SKM-1 (cell line): ENCODE data around the gene SH3YL1.

Source experiments
- DNase-seq: peaks from one replicate; lab custom pipeline; 2025; ENCODE audit not compliant: unreplicated experiment; lab: John Stamatoyannopoulos, UW

SH3YL1 gene, protein sequence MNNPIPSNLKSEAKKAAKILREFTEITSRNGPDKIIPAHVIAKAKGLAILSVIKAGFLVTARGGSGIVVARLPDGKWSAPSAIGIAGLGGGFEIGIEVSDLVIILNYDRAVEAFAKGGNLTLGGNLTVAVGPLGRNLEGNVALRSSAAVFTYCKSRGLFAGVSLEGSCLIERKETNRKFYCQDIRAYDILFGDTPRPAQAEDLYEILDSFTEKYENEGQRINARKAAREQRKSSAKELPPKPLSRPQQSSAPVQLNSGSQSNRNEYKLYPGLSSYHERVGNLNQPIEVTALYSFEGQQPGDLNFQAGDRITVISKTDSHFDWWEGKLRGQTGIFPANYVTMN

DNA sequence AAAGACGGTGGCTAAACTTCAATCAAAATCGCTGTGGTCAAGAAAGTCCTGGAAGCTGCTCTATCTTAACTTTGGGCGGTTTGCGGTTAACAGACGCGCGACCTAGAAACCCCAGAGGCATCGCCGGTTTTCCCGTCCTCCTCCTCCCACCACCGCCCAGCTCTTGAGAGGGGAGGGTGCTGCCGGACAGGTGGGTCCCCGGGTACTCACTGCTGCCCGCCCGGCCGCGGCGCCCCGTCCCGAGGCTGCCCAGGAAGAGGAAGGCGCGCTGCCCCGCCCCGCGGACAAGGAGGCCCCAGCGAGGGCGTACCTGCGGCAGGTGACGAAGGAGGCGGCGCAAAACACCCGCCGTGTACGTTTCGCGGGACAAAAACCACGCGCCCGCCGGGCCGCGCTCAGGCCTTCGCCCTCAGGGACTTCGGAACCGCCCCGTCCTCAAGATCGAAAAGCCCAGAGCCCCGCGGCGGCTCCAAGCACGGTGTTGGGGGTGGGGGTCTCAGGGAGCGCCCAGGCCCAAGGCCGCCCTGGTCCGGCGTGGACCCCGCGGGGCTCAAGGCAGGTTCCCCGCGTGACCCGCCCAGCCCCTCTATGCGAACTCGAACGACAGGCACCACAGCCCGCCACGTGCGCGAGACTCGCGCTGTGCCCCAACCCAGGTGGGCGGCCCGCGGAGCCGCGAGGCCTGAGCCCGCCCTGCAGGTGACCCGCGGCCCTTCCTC, at the start of gene SH3YL1:
Gene SH3YL1, minus strand, starts transcription at position 259 of the 719 bp plus-strand sequence. Its CDS starts 48 bp downstream, at position 211.
- DNase-seq, result no peak

DNA sequence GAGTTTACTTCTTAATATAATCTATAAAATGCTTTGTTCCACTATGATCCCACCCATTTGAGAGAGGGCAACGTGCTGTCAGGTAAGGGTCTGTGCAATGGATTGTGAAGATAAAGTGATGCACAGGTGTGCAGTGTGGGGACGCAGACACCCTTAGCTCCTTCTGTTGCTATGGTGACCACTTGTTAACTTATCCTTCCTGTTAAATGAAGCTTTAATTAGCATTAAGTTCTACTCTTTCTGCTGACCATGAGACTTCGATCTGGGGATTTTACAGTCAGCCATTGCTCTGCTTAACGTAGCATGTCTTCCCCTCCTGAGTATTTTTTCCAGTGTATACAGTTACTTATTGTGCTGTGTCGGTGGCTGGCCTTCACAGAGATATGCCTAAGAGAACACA, 47.2 kb upstream of the SH3YL1 start:
- no peak for DNase-seq

DNA sequence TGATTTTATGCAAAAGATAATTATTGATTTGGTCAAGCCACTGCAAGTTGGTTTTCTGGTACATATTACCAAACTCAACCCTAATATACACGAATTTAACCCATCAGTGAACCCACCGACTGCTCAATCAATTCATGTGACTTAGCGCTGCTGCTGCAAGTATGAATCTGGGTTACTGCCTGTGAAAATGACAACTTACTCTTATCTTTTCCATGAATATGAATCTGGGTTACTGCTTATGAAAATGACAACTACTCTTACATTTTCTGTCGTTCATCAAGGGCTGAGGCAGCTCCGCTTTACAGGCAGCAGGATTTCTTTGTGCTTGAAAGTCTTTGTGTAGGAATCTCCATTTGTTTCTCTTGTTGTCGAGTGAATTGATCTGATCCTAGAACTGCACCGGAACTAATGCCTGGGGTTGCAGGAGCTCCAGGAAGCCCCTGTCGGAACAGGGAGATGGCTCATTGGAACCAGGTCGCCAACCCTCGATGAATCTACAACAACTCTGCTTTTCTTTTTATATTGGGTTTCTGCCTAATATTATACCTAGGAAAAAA, 46.2 kb upstream of the SH3YL1 start:
- no peak for DNase-seq

DNA sequence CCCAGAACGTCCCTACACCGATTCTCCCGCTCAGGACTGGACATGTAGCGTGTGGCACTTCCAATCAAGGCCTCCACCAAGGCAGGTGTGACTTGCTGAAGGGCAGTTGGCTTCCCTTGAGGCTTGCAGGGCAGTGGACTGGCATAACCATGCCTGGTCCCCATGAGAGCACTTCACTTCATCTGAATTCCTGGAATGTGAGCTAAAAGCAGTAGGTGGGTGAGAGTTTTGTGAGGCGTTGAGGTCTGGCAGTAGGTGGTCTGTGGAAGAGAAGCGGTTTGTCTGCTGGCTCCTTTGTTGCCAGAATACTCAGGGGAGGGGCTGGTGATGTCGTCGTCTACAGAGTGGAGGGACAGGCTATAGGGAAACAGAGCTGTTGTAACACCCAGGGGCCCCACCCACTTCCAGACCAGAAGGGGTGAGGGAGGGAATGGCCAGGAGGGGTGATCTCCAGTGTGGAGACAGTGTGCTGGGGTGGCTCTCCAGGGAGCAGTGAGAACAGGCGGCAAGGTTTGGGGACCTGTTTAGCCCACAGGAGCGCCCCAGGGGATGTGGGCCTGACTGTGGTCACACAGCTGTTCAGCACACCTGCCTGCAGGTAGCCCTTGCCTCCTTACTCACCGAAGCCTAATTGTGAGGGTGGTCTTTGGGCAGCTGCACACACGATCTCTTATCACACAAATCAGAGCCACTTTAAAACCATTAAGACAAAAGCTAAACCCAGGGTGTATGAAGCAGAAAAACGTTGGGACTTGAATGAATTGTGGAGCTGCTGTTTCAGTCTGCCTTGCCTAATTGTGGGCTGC, 45.5 kb upstream of the SH3YL1 start:
- no peak for DNase-seq

DNA sequence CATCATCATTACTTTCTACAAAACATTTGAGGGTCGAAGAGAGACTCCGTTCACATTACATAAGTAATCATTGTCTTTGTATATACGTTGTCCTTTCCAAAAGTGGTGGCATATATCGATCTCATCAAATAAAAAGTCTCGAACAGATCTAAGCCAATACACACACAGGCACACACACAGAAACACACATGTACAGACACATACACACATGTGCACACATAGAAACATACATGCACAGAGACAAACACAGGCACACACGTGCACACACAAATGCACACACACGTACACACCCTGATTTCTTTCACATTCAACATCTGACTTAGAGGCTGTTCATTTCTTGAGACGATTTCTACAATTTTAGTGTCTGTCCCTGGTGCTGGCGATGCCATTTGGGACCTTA, 41.5 kb upstream of the SH3YL1 start:
- DNase-seq, result no peak

DNA sequence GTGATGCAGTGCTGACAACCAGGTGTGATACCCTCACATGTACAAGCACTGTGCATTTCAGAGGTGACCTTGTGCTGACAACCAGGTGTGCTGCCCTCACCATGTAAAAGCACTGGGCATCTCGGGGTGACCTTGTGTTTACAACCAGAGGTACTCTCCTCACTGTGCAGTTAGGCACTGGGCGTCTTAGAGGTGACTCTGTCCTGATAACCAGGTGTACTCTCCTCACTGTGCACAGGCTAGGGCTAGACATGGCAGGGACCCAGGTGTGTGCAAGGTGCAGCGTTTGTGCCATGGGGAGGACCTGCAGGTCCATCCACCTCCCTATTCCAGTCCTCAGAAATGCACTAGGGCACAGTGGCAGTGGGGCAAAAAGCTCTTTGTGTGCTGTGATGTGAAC, 32.5 kb upstream of the SH3YL1 start:
- no peak for DNase-seq

DNA sequence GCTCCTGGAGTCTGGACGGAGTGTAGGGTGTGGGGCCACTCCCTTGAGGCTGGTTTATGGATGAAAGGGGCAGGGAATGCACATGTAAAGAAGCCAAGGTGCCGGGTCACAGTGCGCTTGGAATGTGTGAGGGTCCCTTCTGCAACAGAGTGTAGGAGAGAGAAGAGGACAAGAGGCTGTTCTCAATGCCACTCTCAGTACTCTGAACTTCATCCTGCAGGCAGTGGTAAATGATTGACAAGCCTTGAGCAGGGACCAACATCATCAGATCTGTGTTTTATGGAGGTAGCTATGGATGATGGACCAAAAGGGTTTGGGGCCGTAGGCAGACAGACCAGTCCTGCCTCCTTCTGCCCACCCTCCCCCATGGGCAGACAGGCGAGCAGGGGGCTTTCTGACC, 31.3 kb upstream of the SH3YL1 start:
- no peak for DNase-seq

DNA sequence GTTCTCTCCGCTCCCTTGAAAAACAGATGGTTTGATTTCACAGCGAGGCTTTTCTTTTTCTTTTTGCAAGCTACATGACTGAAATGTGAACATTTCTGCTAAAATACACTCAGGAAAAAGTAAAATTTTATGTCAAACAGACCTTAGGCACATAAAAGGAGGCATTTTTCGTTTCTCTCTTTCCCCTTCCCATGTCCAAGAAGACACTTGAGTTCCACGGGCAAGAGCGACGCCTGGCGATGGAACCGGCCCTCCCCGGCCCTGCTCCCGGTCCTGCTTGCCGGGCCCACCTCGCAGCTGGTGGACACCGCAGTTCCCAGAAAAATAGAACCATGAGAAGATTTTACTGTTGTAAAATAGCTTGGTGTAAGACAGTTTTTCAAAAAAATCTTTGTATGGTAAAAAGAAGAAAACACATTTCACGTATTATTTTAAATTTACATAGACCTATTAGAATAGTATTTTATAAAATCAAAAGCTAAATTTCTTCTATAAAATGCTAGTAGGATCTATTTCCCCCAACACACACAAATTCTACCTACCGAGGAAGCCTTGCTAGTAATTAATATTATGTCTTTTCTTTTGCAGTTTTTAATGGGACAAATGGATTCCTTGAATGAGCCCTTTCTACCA, 26.4 kb upstream of the SH3YL1 start:
- no peak for DNase-seq

DNA sequence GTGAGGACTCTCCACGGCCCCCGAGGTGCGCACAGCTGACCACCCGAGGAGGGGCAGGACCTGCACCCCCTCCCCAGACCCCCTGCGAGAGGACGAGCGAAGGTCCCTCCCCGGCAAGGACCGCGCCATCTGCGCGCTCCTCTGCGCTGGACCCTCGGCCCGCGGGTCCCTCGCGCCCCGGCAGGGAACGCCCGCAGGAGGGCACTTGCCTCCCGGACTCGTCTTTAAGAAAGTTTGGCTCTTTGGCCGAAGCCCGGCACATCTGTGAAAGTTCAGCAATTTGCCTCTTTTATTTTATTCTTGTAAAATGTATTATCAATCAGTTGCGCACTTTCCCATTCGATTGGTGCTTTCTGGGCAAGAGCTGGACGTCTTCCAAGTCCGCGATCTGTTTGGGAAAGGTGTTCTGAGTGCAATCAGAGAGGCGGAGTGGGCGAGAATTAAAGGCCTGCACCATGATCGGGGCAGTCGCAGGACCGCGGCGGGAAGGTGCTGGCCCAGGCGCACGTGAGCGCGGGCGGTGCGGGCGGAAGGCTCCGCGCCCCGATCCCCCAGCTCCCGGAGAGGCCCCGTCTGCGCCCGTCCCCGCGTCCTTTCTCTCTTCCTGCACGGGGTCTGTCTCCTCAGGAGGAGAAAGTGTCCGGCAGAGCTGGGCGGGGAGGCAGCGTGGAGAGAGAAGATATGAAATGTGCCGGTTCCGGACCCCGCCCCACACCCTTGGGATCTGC, 25.7 kb upstream of the SH3YL1 start:
- DNase-seq, result no peak

DNA sequence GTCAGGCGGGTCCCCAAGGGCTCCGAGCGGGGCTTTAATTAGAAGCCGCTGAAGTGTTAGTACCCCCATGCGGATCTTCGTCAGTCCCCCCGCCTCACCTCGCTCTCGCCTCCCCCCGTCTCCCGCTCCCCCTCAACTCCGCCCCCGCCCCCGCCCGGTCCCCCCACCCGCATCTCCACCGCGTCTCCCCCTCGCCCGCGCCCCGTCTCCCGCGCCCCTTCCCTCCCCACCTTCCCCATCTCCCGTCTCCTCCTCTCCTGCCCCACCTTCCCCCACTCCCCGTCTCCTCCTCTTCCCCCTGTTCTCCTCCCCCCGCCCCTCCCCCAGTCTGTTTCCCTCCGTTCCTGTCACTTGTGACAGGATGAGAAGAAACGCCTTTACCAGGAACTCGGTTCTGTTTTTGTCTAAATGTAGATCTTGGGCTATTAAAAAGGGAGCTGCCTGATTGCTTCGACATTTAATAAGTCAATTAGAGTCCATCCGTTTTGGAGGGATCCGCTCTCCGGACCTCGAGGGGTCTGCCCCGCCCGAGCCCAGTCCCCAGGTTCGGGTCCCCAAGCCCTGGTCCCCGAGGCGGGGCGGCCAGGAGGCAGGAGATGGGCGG, 25.0 kb upstream of the SH3YL1 start:
- DNase-seq, result no peak

DNA sequence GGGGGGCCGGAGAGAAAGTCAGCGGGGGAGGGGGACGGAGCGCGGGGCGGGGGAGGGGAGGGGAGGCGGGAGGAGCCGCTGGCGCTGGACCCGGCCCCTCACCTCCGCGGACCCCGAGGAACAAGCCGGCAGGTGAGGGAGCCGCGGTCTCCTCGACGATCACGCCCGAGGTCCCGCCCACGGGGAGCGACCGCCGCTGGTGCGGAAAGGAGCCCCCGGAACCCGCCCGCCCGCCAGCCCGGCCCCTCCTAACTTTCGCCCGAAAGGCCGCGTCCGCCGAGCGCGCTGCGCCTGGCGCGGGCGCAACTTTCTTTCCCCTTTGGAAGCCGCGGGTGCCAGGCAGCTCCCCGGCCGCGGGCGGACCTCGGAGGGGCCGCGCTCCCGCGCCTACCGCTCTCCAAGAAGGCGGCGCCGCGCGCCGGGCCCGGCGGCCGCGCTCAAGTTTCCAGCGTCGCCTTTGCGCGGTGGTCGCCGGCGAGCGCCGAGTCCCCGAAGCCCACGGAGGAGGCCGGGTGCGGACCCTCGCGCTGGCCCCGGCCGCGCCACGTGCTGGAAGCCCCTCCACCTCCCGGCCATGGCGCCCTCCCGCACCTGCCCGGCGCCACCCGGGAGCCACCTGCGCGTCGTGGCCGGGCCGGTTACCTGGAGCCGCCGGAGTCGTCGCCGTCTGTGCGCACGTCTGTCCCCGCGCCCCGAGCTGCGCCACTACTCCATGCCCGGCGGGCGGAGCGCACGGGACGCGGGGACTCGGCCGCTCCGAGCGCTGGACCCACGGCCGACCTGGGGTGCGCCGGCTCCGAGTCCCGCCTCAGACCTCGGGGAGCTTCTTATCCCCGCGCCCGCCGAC, 24.3 kb upstream of the SH3YL1 start, which contains the start of gene ALKAL2:
Gene ALKAL2, minus strand, starts transcription at position 181 of the 847 bp plus-strand sequence. CDS start 256 bp downstream, outside the sequence.
- DNase-seq, result no peak

DNA sequence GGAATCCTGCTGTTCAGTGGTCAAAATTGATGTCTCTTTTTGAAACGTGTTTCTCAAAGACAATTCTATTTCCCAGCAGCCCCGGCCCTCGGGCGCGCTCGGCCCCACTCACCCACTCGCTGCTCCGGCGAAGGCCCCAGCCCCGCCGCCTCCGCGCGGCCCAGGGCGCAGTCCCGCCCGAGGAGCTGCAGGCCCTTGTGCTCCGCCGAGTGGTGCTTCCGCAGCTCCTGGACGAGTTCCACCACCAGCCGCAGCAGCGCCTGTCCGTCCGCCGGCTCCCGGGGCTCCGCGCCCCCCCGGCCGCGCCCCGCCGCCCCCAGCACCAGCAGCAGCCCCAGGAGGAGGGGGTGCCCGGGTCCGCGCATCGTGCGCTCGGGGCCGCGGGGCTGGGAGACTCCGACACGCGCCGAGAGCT, 23.6 kb upstream of the SH3YL1 start:
- no peak for DNase-seq

DNA sequence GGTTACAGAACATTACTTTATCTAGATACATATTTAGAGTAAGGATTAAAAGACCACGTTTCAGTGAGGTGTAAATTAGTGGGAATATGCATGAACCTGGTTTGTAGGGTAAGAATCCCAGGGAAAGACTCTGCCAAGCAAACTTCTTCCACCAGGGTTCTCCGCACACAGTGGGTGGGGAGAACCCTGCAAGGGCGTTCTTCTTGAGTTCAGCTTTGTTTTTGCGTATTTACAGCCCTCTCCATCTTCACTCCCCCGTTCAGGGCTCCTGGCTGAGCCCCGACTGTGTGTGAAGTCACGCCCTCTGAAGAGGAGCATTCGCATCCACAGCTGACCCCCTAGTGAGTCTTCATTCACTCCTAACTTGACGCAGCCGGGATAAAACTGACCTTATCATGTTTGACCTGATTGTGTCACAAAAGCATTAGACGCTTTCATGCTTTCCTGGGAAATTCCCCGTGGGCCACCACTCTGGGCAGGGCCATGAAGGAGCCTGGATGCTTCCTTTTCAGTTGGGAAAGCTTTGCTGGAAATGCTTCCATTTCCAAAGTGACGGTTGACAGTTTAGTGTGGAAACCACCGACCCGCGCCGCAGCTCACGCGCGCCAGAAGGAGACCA, 23.1 kb upstream of the SH3YL1 start:
- DNase-seq, result no peak

DNA sequence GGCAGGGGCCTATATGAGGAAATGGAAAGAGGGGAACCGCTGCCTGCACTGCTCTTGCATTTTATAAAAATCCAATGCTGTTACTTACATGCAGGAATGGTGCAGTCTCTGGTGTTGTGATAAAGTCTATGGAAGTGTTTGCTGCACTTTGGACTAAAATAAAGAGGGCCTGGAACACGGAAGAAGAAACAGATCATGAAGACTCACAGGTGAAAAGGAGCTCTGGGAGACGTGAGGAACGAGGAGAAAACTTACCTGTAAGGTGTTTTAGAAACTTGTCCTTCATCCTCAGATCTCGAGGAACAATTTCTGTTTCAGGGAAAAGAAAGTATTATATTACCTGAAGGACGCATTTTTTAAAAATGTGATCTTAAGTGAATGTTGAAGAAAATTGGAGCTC, 22.2 kb upstream of the SH3YL1 start:
- DNase-seq, result no peak

DNA sequence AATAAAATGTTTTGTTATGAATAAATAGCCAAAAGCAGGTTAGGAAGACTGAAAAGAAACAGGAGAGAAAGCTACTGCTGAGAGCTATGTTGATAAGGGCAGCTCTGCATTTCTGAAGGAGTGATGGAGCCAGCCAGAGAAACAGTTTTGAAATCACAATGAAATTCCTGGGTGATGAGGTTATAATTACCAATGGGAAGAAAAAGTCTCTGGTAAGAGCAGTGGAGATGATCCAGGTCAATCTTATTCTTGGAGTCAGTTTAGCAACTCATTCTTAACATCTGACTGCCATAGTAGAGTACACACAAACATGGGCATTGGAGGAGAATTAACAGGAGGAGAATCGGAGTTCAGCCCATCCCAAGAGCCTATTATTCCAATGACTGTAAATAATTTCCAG, 21.7 kb upstream of the SH3YL1 start:
- no peak for DNase-seq

DNA sequence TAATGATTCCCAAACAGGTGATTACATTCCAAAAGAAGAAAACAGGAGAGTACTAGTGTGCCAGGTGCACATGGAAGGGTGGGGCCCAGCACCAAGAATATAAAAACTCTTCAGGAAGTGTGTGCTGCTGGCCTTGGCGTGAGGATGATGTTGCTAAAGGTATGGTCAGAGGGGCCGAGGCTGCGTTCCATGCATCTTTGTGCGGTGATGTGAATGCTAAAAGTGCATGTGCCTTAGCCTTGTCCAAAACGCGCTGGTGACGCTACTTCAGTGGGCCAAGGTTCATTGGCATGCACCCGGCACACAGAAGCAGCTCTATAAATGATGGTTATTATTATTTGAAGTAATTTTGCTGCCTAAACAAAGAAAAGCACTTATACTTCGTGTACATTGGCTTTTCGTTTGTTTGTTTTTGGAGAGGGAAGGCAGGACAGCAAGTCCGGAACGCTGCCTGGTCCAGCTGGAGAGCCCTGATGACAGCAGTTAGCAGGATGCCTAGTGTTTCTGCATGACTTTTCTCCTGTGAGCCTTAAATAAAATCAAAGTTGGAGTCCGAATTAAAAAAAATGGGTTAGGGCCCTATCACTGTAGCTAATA, 21.2 kb upstream of the SH3YL1 start:
- DNase-seq, result no peak

DNA sequence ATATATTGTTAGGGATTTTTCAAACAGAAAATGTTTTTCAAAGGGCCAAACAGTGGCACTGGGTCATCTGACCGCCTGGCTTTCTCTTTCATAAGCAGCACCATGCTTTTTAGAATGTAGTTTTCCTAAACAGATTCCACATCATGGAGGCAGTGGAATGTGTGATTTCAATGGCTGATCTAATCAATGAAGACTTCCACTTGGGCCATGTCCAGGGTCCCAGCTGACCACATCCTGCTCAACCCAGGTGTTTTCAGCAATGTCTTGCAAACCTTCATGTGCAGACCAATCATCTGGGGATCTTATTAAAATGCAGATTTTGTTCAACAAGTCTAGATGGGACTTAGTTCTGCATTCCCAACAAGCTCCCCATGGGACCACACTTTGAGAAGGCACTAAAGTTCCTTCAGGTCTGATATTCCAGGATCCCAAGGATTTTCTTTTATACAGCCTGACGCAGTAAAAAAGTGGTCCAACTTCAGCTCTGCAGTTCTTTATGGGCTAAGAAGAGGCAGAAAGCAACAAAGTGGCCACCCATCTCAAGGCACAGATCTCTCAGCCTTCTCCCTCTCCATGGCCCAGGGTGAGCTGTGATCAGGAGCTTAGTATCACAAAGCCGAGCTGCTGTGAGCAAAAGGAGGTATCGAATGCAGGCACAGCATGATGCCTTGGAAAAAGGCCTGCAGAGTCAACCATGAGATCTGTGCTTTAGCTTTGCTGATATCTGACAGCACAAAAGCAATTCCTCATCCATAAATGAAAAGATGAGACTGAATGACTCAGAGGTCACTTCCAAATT, 20.4 kb upstream of the SH3YL1 start:
- DNase-seq, result no peak
